ENCODE results near the gene PLD4.

The PLD4 gene

GRCh38 chr14:104924421-104925213, at the start of gene PLD4:
PLD4 (plus strand) TSS chr14:104924879; CDS start chr14:104927141, 2,262 bp downstream.
- no peak for DNase-seq (ENCODE audit: low read depth)
- no peak within 1 kb of the TSS for H3K4me3 ChIP-seq (ENCODE audit: low read length)
- TF ChIP-seq, protein P1, sequence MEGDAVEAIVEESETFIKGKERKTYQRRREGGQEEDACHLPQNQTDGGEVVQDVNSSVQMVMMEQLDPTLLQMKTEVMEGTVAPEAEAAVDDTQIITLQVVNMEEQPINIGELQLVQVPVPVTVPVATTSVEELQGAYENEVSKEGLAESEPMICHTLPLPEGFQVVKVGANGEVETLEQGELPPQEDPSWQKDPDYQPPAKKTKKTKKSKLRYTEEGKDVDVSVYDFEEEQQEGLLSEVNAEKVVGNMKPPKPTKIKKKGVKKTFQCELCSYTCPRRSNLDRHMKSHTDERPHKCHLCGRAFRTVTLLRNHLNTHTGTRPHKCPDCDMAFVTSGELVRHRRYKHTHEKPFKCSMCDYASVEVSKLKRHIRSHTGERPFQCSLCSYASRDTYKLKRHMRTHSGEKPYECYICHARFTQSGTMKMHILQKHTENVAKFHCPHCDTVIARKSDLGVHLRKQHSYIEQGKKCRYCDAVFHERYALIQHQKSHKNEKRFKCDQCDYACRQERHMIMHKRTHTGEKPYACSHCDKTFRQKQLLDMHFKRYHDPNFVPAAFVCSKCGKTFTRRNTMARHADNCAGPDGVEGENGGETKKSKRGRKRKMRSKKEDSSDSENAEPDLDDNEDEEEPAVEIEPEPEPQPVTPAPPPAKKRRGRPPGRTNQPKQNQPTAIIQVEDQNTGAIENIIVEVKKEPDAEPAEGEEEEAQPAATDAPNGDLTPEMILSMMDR (IDR thresholded peaks at IDR 0.05; ENCODE audit: insufficient read depth, low read depth, low read length, missing control alignments) = no peak

- H3K4me3 ChIP-seq (ENCODE audit: low read length) = no peak overlapping the region
These were observed 49.3 kb upstream of the PLD4 start for GRCh38 chr14:104875412-104875751.

DNA sequence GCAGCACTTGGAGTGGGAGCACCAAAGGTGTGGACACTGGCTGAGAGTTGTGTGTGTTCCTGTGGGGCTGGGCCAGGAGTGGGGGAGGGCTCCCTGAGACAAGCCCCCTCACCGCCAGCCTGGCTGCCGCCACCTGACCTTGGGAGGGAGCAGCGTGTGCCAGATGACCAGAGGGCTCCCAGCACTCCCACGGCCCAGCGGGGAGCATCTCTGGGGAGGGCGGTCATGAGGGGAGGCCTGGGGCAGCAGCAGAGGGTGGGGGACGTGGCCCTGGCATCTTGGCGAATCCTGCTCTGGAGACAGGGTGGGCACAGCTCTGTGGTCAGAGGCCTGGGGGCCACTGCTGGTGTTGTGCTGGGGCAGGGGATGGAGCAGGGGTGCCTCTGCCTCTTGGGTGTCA, 48.9 kb upstream of the PLD4 start:
- TF ChIP-seq, protein P1 (IDR thresholded peaks at IDR 0.05; ENCODE audit: insufficient read depth, low read depth, low read length, missing control alignments) = no peak
- DNase-seq (ENCODE audit: low read depth) = no peak
- H3K4me3 ChIP-seq (ENCODE audit: low read length) = no peak overlapping the region

More at GRCh38 chr14:104875412-104875751, 49.3 kb upstream of the PLD4 start:
- TF ChIP-seq, protein P1 (IDR thresholded peaks at IDR 0.05; ENCODE audit: insufficient read depth, low read depth, low read length, missing control alignments) = no peak
- DNase-seq (ENCODE audit: low read depth) = no peak

DNA sequence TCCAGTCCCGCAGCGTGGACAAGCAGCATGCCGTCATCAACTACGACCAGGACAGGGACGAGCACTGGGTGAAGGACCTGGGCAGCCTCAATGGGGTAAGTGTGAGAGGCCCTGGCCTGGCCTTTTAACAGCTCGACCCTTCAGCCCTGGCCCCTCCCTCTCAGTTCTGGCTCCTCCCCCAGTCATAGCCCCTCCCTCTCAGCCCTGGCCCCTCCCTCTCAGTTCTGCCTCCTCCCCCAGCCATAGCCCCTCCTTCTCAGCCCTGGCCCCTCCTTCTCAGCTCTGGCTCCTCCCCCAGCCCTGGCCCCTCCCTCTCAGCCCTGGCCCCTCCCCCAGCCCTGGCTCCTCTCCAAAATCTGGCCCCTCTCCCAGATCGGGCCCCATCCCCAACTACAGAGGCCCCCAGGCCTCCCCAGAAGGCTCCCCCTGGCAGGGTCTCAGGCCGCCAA, 48.4 kb upstream of the PLD4 start:
- TF ChIP-seq, protein P1 (IDR thresholded peaks at IDR 0.05; ENCODE audit: insufficient read depth, low read depth, low read length, missing control alignments) = no peak
- DNase-seq (ENCODE audit: low read depth) = peak; percentile 71
- H3K4me3 ChIP-seq (ENCODE audit: low read length) = no peak overlapping the region

GRCh38 chr14:104877066-104877805, 47.4 kb upstream of the PLD4 start:
- no peak overlapping the region for H3K4me3 ChIP-seq (ENCODE audit: low read length)
- TF ChIP-seq, protein P1 (IDR thresholded peaks at IDR 0.05; ENCODE audit: insufficient read depth, low read depth, low read length, missing control alignments) = no peak
- no peak for DNase-seq (ENCODE audit: low read depth)

GRCh38 chr14:104877806-104878550, 46.7 kb upstream of the PLD4 start:
- no peak overlapping the region for H3K4me3 ChIP-seq (ENCODE audit: low read length)
- TF ChIP-seq, protein P1 (IDR thresholded peaks at IDR 0.05; ENCODE audit: insufficient read depth, low read depth, low read length, missing control alignments) = no peak
- DNase-seq (ENCODE audit: low read depth) = no peak
